Measurements from ENCODE around the gene EGFR.
"Not testable (repeated sequence)": the region's sequence is repeated elsewhere in the genome, so short reads cannot be mapped to it uniquely, and the experiment has no call there.

EGFR gene

DNA sequence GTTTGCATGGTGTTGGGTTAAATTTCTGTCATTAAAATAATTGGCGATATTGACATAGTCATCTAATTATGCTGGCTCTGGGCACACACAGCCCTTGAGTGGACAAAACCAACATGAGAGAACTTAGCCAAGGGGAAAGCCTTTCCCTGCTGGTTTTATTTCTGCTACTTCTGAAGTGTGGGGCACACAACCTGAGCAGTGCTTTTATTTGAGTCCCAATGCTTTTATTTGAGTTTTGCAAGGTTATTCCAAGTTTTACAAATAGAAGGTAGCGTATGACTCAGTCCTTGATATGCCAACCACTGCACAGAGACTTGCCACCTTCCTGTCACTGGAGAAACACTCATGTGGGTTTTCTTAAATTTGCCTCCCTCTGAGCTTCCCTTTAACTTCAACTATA, 145.7 kb downstream of the EGFR start:
- Histone ChIP-seq H3K27ac (no peak overlapping the region), H3K4me1 (no peaks in the 10 kb centered on the region), H3K27me3 (no peaks in the 10 kb centered on the region), H3K36me3 (peaks cover 45 to 71% (median 51%) of the 10 kb centered on the region in 3 donors), H3K4me3 (no peak overlapping the region), H3K9me3 (no peaks in the 10 kb centered on the region)
- intact Hi-C loops (cut with DNase I; ENCODE audit: low total_unique reads) = no loop called here
- TF ChIP-seq, protein P1, sequence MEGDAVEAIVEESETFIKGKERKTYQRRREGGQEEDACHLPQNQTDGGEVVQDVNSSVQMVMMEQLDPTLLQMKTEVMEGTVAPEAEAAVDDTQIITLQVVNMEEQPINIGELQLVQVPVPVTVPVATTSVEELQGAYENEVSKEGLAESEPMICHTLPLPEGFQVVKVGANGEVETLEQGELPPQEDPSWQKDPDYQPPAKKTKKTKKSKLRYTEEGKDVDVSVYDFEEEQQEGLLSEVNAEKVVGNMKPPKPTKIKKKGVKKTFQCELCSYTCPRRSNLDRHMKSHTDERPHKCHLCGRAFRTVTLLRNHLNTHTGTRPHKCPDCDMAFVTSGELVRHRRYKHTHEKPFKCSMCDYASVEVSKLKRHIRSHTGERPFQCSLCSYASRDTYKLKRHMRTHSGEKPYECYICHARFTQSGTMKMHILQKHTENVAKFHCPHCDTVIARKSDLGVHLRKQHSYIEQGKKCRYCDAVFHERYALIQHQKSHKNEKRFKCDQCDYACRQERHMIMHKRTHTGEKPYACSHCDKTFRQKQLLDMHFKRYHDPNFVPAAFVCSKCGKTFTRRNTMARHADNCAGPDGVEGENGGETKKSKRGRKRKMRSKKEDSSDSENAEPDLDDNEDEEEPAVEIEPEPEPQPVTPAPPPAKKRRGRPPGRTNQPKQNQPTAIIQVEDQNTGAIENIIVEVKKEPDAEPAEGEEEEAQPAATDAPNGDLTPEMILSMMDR (IDR thresholded peaks at IDR 0.05) = no peak
- no peak for DNase-seq

DNA sequence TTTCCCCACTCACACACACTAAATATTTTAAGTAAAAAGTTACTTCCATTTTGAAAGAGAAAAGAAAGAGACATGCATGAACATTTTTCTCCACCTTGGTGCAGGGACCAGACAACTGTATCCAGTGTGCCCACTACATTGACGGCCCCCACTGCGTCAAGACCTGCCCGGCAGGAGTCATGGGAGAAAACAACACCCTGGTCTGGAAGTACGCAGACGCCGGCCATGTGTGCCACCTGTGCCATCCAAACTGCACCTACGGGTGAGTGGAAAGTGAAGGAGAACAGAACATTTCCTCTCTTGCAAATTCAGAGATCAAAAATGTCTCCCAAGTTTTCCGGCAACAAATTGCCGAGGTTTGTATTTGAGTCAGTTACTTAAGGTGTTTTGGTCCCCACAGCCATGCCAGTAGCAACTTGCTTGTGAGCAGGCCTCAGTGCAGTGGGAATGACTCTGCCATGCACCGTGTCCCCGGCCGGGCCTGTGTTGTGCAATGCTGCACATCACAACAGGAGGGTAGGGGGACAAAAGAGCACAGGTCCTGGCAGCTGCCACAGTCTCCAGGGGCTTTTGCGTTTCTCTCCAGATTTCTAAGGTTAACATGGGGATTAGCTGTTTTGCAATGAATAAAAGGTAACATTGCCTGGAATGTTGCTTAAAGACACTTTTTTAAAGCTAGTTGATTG, 146.5 kb downstream of the EGFR start:
- intact Hi-C loops (cut with DNase I; ENCODE audit: low total_unique reads) = no loop called here
- TF ChIP-seq, protein P1 (IDR thresholded peaks at IDR 0.05) = no peak
- Histone ChIP-seq H3K36me3 (peaks cover 42 to 71% (median 57%) of the 10 kb centered on the region in 3 donors), H3K4me3 (no peak overlapping the region), H3K27ac (no peak overlapping the region), H3K9me3 (no peaks in the 10 kb centered on the region), H3K4me1 (no peaks in the 10 kb centered on the region), H3K27me3 (no peaks in the 10 kb centered on the region)
- DNase-seq = no peak

DNA sequence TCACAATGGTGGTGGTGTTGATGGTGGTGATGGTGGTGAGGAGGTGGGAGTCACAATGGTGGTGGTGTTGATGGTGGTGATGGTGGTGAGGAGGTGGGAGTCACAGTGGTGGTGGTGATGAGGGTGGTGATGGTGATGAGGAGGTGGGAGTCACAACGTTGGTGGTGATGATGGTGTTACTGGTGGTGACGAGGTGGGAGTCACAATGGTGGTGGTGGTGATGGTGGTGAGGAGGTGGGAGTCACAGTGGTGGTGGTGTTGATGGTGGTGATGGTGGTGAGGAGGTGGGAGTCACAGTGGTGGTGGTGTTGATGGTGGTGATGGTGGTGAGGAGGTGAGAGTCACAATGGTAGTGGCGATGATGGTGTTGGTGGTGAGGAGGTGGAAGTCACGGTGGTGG, 148.5 kb downstream of the EGFR start:
- H3K36me3 ChIP-seq = peaks cover 43 to 75% (median 69%) of the 10 kb centered on the region in 3 donors
- intact Hi-C loops (cut with DNase I; ENCODE audit: low total_unique reads); H3K27me3 ChIP-seq; H3K27ac ChIP-seq; H3K9me3 ChIP-seq; H3K4me3 ChIP-seq; H3K4me1 ChIP-seq: not testable (repeated sequence)
- peak in 1 of 2 donors; percentile 49 for DNase-seq

DNA sequence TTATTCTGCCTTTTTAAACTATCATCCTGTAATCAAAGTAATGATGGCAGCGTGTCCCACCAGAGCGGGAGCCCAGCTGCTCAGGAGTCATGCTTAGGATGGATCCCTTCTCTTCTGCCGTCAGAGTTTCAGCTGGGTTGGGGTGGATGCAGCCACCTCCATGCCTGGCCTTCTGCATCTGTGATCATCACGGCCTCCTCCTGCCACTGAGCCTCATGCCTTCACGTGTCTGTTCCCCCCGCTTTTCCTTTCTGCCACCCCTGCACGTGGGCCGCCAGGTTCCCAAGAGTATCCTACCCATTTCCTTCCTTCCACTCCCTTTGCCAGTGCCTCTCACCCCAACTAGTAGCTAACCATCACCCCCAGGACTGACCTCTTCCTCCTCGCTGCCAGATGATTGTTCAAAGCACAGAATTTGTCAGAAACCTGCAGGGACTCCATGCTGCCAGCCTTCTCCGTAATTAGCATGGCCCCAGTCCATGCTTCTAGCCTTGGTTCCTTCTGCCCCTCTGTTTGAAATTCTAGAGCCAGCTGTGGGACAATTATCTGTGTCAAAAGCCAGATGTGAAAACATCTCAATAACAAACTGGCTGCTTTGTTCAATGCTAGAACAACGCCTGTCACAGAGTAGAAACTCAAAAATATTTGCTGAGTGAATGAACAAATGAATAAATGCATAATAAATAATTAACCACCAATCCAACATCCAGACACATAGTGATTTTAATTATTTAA, 151.7 kb downstream of the EGFR start:
- no peak overlapping the region for H3K4me3 ChIP-seq
- peak in 1 of 2 donors; percentile 42 for DNase-seq
- H3K27me3 ChIP-seq = no peaks in the 10 kb centered on the region
- TF ChIP-seq, protein P1 (IDR thresholded peaks at IDR 0.05) = no peak
- intact Hi-C loops (cut with DNase I; ENCODE audit: low total_unique reads) = no loop called here
- peaks cover 55 to 76% (median 72%) of the 10 kb centered on the region in 3 donors for H3K36me3 ChIP-seq
- no peaks in the 10 kb centered on the region for H3K4me1 ChIP-seq
- H3K27ac ChIP-seq = no peak overlapping the region
- H3K9me3 ChIP-seq = no peaks in the 10 kb centered on the region

DNA sequence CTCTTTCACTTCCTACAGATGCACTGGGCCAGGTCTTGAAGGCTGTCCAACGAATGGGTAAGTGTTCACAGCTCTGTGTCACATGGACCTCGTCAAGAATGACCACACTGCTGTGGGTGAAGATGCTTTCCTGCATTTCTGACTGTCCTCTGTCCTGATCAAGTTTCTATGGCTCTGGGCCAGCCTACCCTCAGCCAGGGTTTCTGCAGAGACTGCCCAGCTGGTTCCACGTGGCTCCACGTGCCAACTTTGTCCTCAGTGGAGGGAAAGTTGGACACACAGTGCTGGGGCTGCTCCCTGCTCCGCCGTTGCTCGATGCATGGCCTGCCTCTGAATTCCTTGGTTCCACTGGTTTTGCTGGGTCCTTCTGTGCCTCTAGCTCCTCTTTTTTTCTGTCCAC, 152.3 kb downstream of the EGFR start:
- Histone ChIP-seq H3K27ac (no peak overlapping the region), H3K4me1 (peaks cover 0 to 2% (median under 1%) of the 10 kb centered on the region in 4 donors), H3K27me3 (no peaks in the 10 kb centered on the region), H3K4me3 (no peak overlapping the region), H3K36me3 (peaks cover 50 to 72% (median 67%) of the 10 kb centered on the region in 3 donors), H3K9me3 (no peaks in the 10 kb centered on the region)
- DNase-seq = peak in 1 of 2 donors; percentile 56
- TF ChIP-seq, protein P1 (IDR thresholded peaks at IDR 0.05) = no peak
- intact Hi-C loops (cut with DNase I; ENCODE audit: low total_unique reads) = no loop called here

DNA sequence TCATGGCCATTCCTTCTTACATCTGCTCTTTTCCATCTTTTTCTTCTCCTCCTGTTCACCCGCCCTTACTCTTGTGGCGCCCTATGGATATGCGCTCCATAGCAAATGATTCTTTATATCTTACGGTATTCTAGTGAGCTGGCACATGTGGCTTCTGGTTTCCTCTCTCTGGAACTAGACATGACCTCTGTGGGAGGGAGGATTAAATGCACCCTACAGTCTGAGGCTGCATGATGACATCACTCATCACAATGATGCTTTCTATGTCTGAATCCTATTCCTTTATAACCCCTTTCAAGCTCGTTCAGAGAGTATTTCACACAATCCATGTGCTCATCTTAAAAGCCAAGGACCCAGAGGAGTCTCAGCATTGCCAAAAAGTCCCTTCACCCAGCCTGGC, 153.3 kb downstream of the EGFR start:
- no peaks in the 10 kb centered on the region for H3K9me3 ChIP-seq
- TF ChIP-seq, protein P1 (IDR thresholded peaks at IDR 0.05) = no peak
- DNase-seq = no peak
- H3K27ac ChIP-seq = no peak overlapping the region
- peaks cover 0 to 9% (median 6%) of the 10 kb centered on the region in 4 donors for H3K4me1 ChIP-seq
- no peak overlapping the region for H3K4me3 ChIP-seq
- peaks cover 45 to 69% (median 60%) of the 10 kb centered on the region in 3 donors for H3K36me3 ChIP-seq
- H3K27me3 ChIP-seq = no peaks in the 10 kb centered on the region
- intact Hi-C loops (cut with DNase I; ENCODE audit: low total_unique reads) = no loop called here

Data from tibial artery (tissue), 4 donors.